Measurements from ENCODE around the gene GRIP1.

GRCh38 chr12:66612090-66612775 is 66.6 kb downstream of the GRIP1 start:
- TF ChIP-seq CTCF (IDR thresholded peaks at IDR 0.05; ENCODE audit: low read depth, low read length) (no peak), POLR2A (IDR thresholded peaks at IDR 0.05; ENCODE audit: extremely low read depth, insufficient read length) (no peak)

All from NB4 (cell line).